B cell (primary cell): ENCODE measurements around the gene RPS15. TPM values are rescaled to one million over a fixed set of nuclear protein-coding genes. Genes with fewer than 3 reads are reported as not detected.

Source experiments
- ATAC-seq: fragments of 200-7000 bp; cut with Tn5 transposase; one replicate; pipeline ENCODE4 v1.10.0; 2021; ENCODE audit warnings: low read depth, mild to moderate bottlenecking, moderate number of reproducible peaks, moderate library complexity
- CTCF ChIA-PET: fragments of 350-600 bp; sonication (Branson Sonifier 250); formaldehyde crosslinking; loops from one replicate; lab custom pipeline; 2021; ENCODE audit warnings: antibody characterized with exemption, inconsistent platforms; lab: Charles Lee
- POLR2A ChIA-PET: fragments of 350-600 bp; sonication (Branson Sonifier 250); formaldehyde crosslinking; loops from one replicate; lab custom pipeline; 2021; ENCODE audit warnings: antibody characterized with exemption; lab: Charles Lee
- DNase-seq: peaks from one replicate; pipeline ENCODE4 v3.0.0; 2013
- H2AFZ ChIP-seq: 2 replicates; pipeline ENCODE4 v1.6.1; 2012; ENCODE audit warnings: mild to moderate bottlenecking, low read depth, low read length; ENCODE audit not compliant: insufficient read depth, poor library complexity, severe bottlenecking
- H3K27ac ChIP-seq, 2 donors: 1 replicate in 1 of 2; 2 replicates in 1 of 2; pipeline ENCODE4 v1.5.1; 2012 to 2013; ENCODE audit warnings: low read length in 2 of 2, mild to moderate bottlenecking in 2 of 2, moderate library complexity in 1 of 2
- H3K27me3 ChIP-seq, 4 experiments: fragments of 200-600 bp in 1 of 4; sonication (generic) in 1 of 4; replicated peaks in 1 of 4; 1 replicate in 2 of 4; 2 replicates in 2 of 4; pipeline versions ENCODE4 v1.6.1 to v1.7.0; 2013 to 2016; ENCODE audit warnings: low read length in 3 of 4, mild to moderate bottlenecking in 2 of 4, mixed read lengths in 1 of 4, moderate library complexity in 1 of 4; ENCODE audit not compliant: insufficient read depth in 4 of 4, control insufficient read depth in 3 of 4; ENCODE audit errors: control extremely low read depth in 1 of 4
- H3K36me3 ChIP-seq, 2 experiments: replicated peaks in 1 of 2; 1 replicate in 1 of 2; 2 replicates in 1 of 2; pipeline versions ENCODE4 v1.6.1 to v1.7.1; 2013; ENCODE audit warnings: low read length in 1 of 2; ENCODE audit not compliant: insufficient read depth in 2 of 2, control insufficient read depth in 1 of 2; ENCODE audit errors: control extremely low read depth in 1 of 2, extremely low read depth in 1 of 2
- H3K4me1 ChIP-seq, 2 donors: fragments of 200-600 bp in 1 of 2; sonication (generic) in 1 of 2; 1 replicate in 1 of 2; 2 replicates in 1 of 2; pipeline versions ENCODE4 v1.5.1 to v1.6.1; 2013 to 2017; ENCODE audit warnings: low read length in 2 of 2; ENCODE audit not compliant: control insufficient read depth in 2 of 2, insufficient read depth in 2 of 2
- H3K4me2 ChIP-seq: replicated peaks from 2 replicates; pipeline ENCODE3; 2012; ENCODE audit warnings: mild to moderate bottlenecking, low read depth, low read length; ENCODE audit not compliant: poor library complexity, severe bottlenecking
- H3K4me3 ChIP-seq, 5 experiments: fragments of 200-600 bp in 1 of 5; sonication (generic) in 1 of 5; 1 replicate in 3 of 5; 2 replicates in 2 of 5; pipeline versions ENCODE4 v1.5.1 to v1.7.0; 2011 to 2016; ENCODE audit warnings: low read length in 4 of 5, mild to moderate bottlenecking in 4 of 5, low read depth in 2 of 5, control low read depth in 1 of 5, moderate library complexity in 1 of 5; ENCODE audit not compliant: insufficient read depth in 1 of 5; ENCODE audit errors: control extremely low read depth in 1 of 5, extremely low read depth in 1 of 5
- H3K79me2 ChIP-seq: fragments of 200-600 bp; sonication (generic); one replicate; pipeline ENCODE4 v1.6.0; 2016; ENCODE audit warnings: low read length; ENCODE audit not compliant: control insufficient read depth, insufficient read depth
- H3K9ac ChIP-seq: fragments of 200-600 bp; sonication (generic); 2 replicates; pipeline ENCODE4 v1.6.1; 2017; ENCODE audit warnings: mild to moderate bottlenecking, low read length, moderate library complexity
- H3K9me3 ChIP-seq, 3 donors: one replicate each; pipeline versions ENCODE4 v1.6.1 to v1.7.1; 2013; ENCODE audit warnings: low read length in 2 of 3; ENCODE audit not compliant: control insufficient read depth in 2 of 3, insufficient read depth in 1 of 3; ENCODE audit errors: control extremely low read depth in 1 of 3
- H4K20me1 ChIP-seq: 2 replicates; pipeline ENCODE4 v1.6.0; 2012; ENCODE audit warnings: mild to moderate bottlenecking, low read length; ENCODE audit not compliant: insufficient read depth, control insufficient read depth, poor library complexity, severe bottlenecking
- H3K27ac Mint-ChIP-seq: one replicate; pipeline ENCODE4 v1.8.0; 2021; ENCODE audit warnings: mixed read lengths
- H3K27me3 Mint-ChIP-seq: one replicate; pipeline ENCODE4 v1.8.0; 2021; ENCODE audit warnings: mixed read lengths
- H3K4me1 Mint-ChIP-seq: one replicate; pipeline ENCODE4 v1.8.0; 2021; ENCODE audit warnings: mixed read lengths
- H3K4me3 Mint-ChIP-seq: one replicate; pipeline ENCODE4 v1.8.0; 2021; ENCODE audit warnings: mixed read lengths
- H3K9me3 Mint-ChIP-seq: one replicate; pipeline ENCODE4 v1.8.0; 2022; ENCODE audit warnings: mixed read lengths; ENCODE audit not compliant: insufficient read depth
- EZH2 ChIP-seq: IDR thresholded peaks from 2 replicates; pipeline ENCODE4 v1.6.1; 2012; ENCODE audit warnings: borderline replicate concordance, low read depth, mild to moderate bottlenecking, moderate library complexity, low read length; ENCODE audit not compliant: insufficient read depth, poor library complexity, severe bottlenecking
- WGBS: methylation state at CpG from one replicate; pipeline ENCODE4 v1.1.5; 2013; ENCODE audit warnings: missing lambda C conversion rate; ENCODE audit not compliant: insufficient coverage; 5-methylcytosine and 5-hydroxymethylcytosine counted together
- intact Hi-C: fragments of 100-400 bp; cut with micrococcal nuclease; formaldehyde crosslinking; loops from one replicate; pipeline ENCODE4 v1.10.0; 2022
- polyA plus RNA-seq: library from polyadenylated mRNA; depleted of rRNA; stranded (reverse); fragments of >200 nt; gene quantifications from 2 replicates; pipeline ENCODE4 v1.2.3, GENCODE V29; 2012
- total RNA-seq, 2 donors: library from RNA; stranded (reverse); fragments of 120-200 nt in 1 of 2; gene quantifications; 1 replicate in 1 of 2; 2 replicates in 1 of 2; pipeline versions ENCODE4 v1.2.3 to v1.2.4, GENCODE V29; 2013 to 2022
- TF ChIP-seq, protein P1 (sequence below): fragments of 200-600 bp; IDR thresholded peaks from one replicate; pipeline ENCODE4 v1.8.0; 2022; ENCODE audit warnings: antibody characterized with exemption, mild to moderate bottlenecking

RPS15 gene
- total and polyA plus RNA-seq, 2 donors (not counting 1 experiment from before 2014, with no cell fraction given), result 1,520 to 6,007 TPM

DNA sequence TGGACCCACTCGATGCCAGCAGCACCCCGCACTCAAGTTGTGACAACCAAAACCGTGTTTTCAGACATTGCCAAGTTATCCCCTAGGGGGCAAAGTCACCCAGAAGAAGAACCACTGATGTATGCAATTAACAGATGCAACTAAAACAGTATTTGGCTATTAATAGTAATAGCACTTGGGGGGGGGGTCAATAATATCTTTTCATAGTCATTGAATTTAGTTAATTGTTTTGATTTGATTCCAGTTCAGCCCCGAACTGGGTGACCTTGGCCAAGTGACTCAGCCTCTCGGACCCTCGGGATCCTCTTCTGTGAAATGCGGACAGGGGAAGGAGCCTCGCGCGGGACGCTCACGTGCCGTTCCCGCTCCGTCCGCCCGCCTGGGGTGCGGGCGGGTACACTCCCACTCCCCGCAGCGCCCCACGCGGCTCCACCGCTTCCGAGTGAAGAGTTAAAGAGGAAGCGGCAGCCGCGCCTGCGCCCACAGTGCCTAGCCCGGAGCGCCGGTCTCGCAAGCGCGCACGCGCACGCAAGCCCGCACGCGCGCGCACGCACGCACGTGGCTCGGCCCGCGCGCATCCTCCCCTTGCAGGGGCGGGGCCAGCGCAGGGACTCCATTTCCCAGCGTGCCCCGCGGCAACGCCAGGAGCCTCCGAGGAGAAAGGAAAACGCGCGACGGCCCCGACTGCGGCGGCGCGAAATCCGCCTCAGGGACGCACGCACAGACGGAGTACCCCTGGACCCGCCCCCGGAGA is 31.2 kb upstream of the RPS15 start:
- peaks cover 42% of the 10 kb centered on the region for H3K79me2 ChIP-seq
- peak overlapping the region; percentile 84 for H3K4me2 ChIP-seq
- peaks cover 0 to 21% (median 5%) of the 10 kb centered on the region in 4 experiments for H3K27me3 ChIP-seq
- H3K27ac Mint-ChIP-seq, result peak overlapping the region; percentile 92
- peak overlapping the region; percentile 47 for H2AFZ ChIP-seq
- peak overlapping the region; percentile 66 for H3K9ac ChIP-seq
- TF ChIP-seq EZH2, result no peak
- TF ChIP-seq, protein P1, sequence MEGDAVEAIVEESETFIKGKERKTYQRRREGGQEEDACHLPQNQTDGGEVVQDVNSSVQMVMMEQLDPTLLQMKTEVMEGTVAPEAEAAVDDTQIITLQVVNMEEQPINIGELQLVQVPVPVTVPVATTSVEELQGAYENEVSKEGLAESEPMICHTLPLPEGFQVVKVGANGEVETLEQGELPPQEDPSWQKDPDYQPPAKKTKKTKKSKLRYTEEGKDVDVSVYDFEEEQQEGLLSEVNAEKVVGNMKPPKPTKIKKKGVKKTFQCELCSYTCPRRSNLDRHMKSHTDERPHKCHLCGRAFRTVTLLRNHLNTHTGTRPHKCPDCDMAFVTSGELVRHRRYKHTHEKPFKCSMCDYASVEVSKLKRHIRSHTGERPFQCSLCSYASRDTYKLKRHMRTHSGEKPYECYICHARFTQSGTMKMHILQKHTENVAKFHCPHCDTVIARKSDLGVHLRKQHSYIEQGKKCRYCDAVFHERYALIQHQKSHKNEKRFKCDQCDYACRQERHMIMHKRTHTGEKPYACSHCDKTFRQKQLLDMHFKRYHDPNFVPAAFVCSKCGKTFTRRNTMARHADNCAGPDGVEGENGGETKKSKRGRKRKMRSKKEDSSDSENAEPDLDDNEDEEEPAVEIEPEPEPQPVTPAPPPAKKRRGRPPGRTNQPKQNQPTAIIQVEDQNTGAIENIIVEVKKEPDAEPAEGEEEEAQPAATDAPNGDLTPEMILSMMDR, result peak; percentile 63
- peaks cover 31 to 52% of the 10 kb centered on the region in 2 donors for H3K4me1 ChIP-seq
- H3K4me1 Mint-ChIP-seq, result peaks cover 46% of the 10 kb centered on the region
- DNase-seq (peak; percentile 100), ATAC-seq (peak; percentile 84)
- peaks cover 43% of the 10 kb centered on the region for H4K20me1 ChIP-seq
- H3K36me3 ChIP-seq, result no peaks in the 10 kb centered on the region
- no peaks in the 10 kb centered on the region for H3K9me3 Mint-ChIP-seq
- POLR2A ChIA-PET, result no interaction called here
- H3K27me3 Mint-ChIP-seq, result peaks cover 4% of the 10 kb centered on the region
- peak overlapping the region; percentile 64 to 69 for H3K27ac ChIP-seq
- peak overlapping the region; percentile 85 for H3K4me3 Mint-ChIP-seq
- intact Hi-C loops, result loop anchor here (1.0 to 5.0 kb wide), 6 partner anchors 24 to 835 kb away; partner anchors contain the start of genes BSG, C19orf25, NDUFS7 and RPS15
- H3K4me3 ChIP-seq, result peak overlapping the region in 4 of 5 experiments; percentile 45 to 72 (median 58)
- under 1% methylated on average over 68 of the region's 72 CpGs for WGBS
- peaks cover 0 to 4% (median 0%) of the 10 kb centered on the region in 3 donors for H3K9me3 ChIP-seq
- CTCF ChIA-PET, result no interaction called here
